ELF-1 (cell line): Measurements from ENCODE around the gene TMSB15A.
"Not testable (repeated sequence)": the region's sequence is repeated elsewhere in the genome, so short reads cannot be mapped to it uniquely, and the experiment has no call there.

Experiments
- DNase-seq: peaks from one replicate; pipeline ENCODE4 v3.0.0-alpha.2; 2016; ENCODE audit warnings: low read depth, low spot score

TMSB15A gene

GRCh38 chrX:102515975-102516941 is at the start of gene TMSB15A:
Gene TMSB15A, minus strand, starts transcription at chrX:102516739.
- peak; percentile 81 for DNase-seq

- no peak for DNase-seq
Observed at GRCh38 chrX:102560423-102561068, 44.0 kb upstream of the TMSB15A start.

- DNase-seq = no peak
Observed at GRCh38 chrX:102558607-102559006, 42.1 kb upstream of the TMSB15A start.

DNA sequence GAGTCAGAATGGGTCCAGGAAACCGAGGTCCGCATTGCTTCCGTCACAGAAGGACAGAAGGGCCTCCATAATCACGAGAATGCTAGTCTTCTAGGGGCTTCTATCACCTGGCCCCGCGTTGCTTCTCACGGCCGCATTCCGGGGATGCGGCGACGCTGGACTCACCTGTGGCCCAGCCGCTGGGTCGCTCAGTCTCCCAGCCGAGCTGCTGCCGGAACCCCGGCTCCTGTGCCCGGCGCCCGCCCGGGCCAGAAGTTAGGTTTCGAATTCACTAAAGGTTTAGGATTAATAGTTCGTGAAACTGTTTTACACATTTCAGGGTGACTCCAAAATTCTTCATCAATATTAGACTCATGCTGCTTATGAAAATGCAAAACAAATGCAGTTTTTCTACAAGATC is 31.7 kb upstream of the TMSB15A start:
- no peak for DNase-seq

DNA sequence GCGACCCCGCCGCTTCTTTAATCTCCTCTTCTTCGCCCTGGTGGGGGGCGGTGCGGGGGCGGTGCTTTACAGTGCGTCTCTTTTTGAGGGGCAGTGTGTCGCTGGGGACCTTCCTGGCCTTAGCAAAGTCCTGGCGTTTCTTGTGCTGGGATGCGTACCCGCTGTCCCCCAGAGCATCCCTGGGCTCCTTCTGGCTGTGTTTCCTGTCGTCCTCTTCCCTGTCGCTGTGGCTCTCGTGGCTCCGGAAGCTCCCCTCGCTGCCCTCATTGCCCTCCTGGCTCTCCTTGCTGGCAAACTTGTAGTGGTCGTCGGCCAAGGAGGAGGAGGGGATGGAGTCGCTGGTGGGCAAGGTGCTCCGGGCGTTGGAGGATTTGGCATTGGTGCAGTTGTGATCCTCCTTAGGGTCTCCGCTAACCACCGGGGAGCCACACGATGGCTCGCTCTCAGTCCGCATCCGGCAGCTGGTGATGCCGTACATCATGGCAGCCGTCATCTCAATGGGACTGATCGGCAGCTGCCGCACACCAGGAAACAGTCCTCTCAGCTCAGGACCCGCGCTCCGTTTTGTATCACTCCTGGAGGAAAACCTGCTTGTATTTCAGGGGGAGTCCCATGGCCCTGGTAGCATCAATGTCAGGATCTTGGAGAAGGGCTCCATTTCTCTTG is 30.4 kb upstream of the TMSB15A start:
- peak; percentile 46 for DNase-seq

- DNase-seq = not testable (repeated sequence)
Observed at GRCh38 chrX:102546175-102546574, 29.6 kb upstream of the TMSB15A start.

DNA sequence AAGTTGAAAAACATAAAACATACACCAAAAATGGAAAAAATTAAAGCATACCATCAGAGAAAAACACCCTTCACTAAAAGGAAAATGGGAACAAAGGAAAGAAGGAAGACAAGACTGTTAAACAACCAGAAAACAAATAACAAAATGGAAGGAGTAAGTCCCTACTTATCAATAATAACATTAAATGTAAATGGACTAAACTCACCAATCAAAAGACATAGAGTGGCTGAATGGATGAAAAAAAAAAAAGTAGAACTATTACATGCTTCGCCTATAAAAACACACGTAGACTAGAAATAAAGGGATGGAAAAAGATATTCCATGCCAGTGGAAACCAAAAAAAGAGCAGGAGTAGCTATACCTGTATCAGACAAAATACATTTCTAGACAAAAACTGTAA is 19.4 kb upstream of the TMSB15A start:
- DNase-seq = no peak

- no peak for DNase-seq
Observed at GRCh38 chrX:102517326-102517725, 787 bp upstream of the TMSB15A start.

GRCh38 chrX:102514536-102514935 is 2.0 kb downstream of the TMSB15A start:
- DNase-seq = no peak

- no peak for DNase-seq
Observed at GRCh38 chrX:102498732-102499131, 17.8 kb downstream of the TMSB15A start.

DNA sequence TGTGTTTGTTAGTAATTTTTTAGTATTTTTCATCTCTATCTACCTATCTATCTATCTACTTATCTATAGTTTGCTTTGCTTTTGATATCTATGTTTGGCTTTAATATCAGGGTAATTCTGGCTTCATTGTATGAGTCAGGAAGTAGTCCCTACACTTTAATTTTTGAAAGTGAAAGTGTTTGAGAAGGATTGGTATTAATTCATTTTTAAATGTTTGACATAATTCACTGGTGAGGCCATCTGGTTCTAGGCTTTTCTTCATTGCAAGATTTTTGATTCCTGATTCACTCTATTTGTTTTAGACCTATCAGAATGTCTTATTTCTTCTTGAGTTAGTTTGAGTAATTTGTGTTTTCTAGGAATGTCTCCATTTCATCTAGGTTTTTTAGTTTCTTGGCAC is 24.8 kb downstream of the TMSB15A start:
- DNase-seq = no peak

GRCh38 chrX:102478765-102479164 is 37.8 kb downstream of the TMSB15A start:
- not testable (repeated sequence) for DNase-seq

- DNase-seq = not testable (repeated sequence)
Observed at GRCh38 chrX:102471762-102472220, 44.7 kb downstream of the TMSB15A start, which contains the start of gene TCP11X2. Gene TCP11X2, minus strand, starts transcription at chrX:102471812.

DNA sequence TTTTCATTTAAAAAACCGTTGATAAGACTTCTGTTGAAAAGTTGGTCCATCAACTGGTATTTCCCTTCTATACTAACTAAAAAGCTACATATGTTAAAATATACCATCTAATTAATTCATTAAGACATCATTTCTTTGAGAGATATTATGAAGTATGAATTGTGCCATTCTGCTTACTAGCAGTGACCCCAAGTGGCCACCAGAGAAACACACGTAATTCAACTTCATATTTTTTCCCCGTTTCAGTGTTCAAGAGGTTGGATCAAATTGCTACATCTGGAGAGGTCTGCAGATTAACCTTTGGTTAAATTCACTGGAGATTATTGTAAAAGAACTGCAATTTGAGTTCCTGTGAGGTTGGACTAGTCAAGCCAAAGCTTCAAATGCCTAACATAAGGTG is 46.3 kb downstream of the TMSB15A start:
- DNase-seq = not testable (repeated sequence)
